HepG2 (cell line): ENCODE results near the gene TRIM62. TPM values are rescaled to one million over a fixed set of nuclear protein-coding genes. Genes with fewer than 3 reads are reported as not detected.
"Not testable (repeated sequence)": the region's sequence is repeated elsewhere in the genome, so short reads cannot be mapped to it uniquely, and the experiment has no call there.

Experiments used
- ATAC-seq: fragments of 200-7000 bp; cut with Tn5 transposase; 3 replicates; pipeline ENCODE4 v1.9.1; 2020; ENCODE audit warnings: mild to moderate bottlenecking, moderate library complexity
- BruUV-seq: library from RNA; stranded (reverse); fragments of 400-500 nt; replicated peaks from 2 replicates; lab custom pipeline; 2021; lab: Mats Ljungman, UMichigan
- CTCF ChIA-PET: fragments of 300-600 bp; formaldehyde crosslinking; extraction: SDS; loops from one replicate; lab custom pipeline; 2021; ENCODE audit warnings: low total read pairs, inconsistent platforms, low intra/inter-chr PET ratio; lab: Yijun Ruan, JAX
- POLR2A ChIA-PET: fragments of 350-600 bp; sonication (Branson Sonifier 250); formaldehyde crosslinking; loops from one replicate; lab custom pipeline; 2020; ENCODE audit warnings: antibody characterized with exemption, inconsistent platforms; lab: Yijun Ruan, JAX
- DNase-seq: peaks from one replicate; pipeline ENCODE4 v3.0.0-alpha.2; 2015; ENCODE audit warnings: low spot score
- FAIRE-seq: peaks from 3 replicates; lab custom pipeline; 2011; peaks lifted over from hg19 to GRCh38; lab: Jason Lieb, UNC
- H2AFZ ChIP-seq: one replicate; pipeline ENCODE4 v1.6.1; 2011; ENCODE audit warnings: low read length, inconsistent platforms
- H3K27ac ChIP-seq: fragments of 300-600 bp; 3 replicates; pipeline ENCODE4 v1.8.0; 2011; ENCODE audit warnings: mixed run types, mild to moderate bottlenecking, mixed read lengths, low read length, inconsistent platforms; ENCODE audit not compliant: insufficient read depth; ENCODE audit errors: extremely low read length
- H3K27me3 ChIP-seq, 2 experiments: fragments of 200-600 bp in 1 of 2; 2 replicates in 1 of 2; 3 replicates in 1 of 2; pipeline versions ENCODE4 v1.6.0 to v1.8.0; 2011; ENCODE audit warnings: low read length in 2 of 2, mild to moderate bottlenecking in 2 of 2, moderate library complexity in 2 of 2, inconsistent platforms in 1 of 2; ENCODE audit not compliant: insufficient read depth in 2 of 2, control insufficient read depth in 1 of 2
- H3K36me3 ChIP-seq, 2 experiments: fragments of 200-600 bp in 1 of 2; replicated peaks in 1 of 2; 2 replicates in 1 of 2; 3 replicates in 1 of 2; pipeline versions ENCODE4 v1.5.1 to v1.8.0; 2011; ENCODE audit warnings: low read length in 2 of 2, inconsistent platforms in 1 of 2; ENCODE audit not compliant: insufficient read depth in 2 of 2, control insufficient read depth in 1 of 2
- H3K4me1 ChIP-seq: 2 replicates; pipeline ENCODE4 v1.5.1; 2012; ENCODE audit warnings: low read length, inconsistent platforms; ENCODE audit not compliant: insufficient read depth
- H3K4me2 ChIP-seq: 2 replicates; pipeline ENCODE4 v1.6.0; 2011; ENCODE audit warnings: low read depth, low read length, inconsistent platforms
- H3K4me3 ChIP-seq, 3 experiments: fragments of 200-600 bp in 1 of 3; sonication (generic), shearing (Covaris generic) in 1 of 3; replicated peaks in 1 of 3; 2 replicates each; pipeline ENCODE4 v1.5.1; 2011 to 2016; ENCODE audit warnings: low read length in 3 of 3, inconsistent platforms in 2 of 3, low read depth in 2 of 3, mild to moderate bottlenecking in 2 of 3, control low read depth in 1 of 3, mixed read lengths in 1 of 3; ENCODE audit not compliant: insufficient read depth in 1 of 3
- H3K79me2 ChIP-seq: one replicate; pipeline ENCODE4 v1.6.1; 2011; ENCODE audit warnings: low read length, inconsistent platforms; ENCODE audit not compliant: insufficient read depth
- H3K9ac ChIP-seq: 2 replicates; pipeline ENCODE4 v1.6.0; 2011; ENCODE audit warnings: mild to moderate bottlenecking, low read depth, low read length, inconsistent platforms; ENCODE audit not compliant: insufficient read depth
- H3K9me3 ChIP-seq: 2 replicates; pipeline ENCODE4 v1.5.1; 2012; ENCODE audit warnings: mild to moderate bottlenecking, low read length
- H4K20me1 ChIP-seq: 2 replicates; pipeline ENCODE4 v1.6.0; 2011; ENCODE audit warnings: inconsistent platforms, mild to moderate bottlenecking, low read length, moderate library complexity; ENCODE audit not compliant: insufficient read depth
- RARA ChIP-seq: IDR thresholded peaks from 2 replicates; pipeline ENCODE4 v1.6.1; 2016; ENCODE audit warnings: missing genetic modification reagents, missing compliant biosample characterization
- SATB2 ChIP-seq: sonication (generic); formaldehyde crosslinking; IDR thresholded peaks from 2 replicates; pipeline ENCODE4 v1.5.0; 2020; ENCODE audit warnings: missing genetic modification reagents
- SRF ChIP-seq: IDR thresholded peaks from 2 replicates; pipeline ENCODE4 v1.6.1; 2011; ENCODE audit warnings: mild to moderate bottlenecking, low read depth, low read length, moderate library complexity
- ZNF550 ChIP-seq: sonication (generic); formaldehyde crosslinking; IDR thresholded peaks from 2 replicates; pipeline ENCODE4 v1.4.0; 2020; ENCODE audit warnings: mild to moderate bottlenecking, missing genetic modification reagents, borderline replicate concordance
- WGBS: methylation state at CpG from one replicate; pipeline ENCODE4 v1.1.6; 2017; ENCODE audit warnings: low lambda C conversion rate; 5-methylcytosine and 5-hydroxymethylcytosine counted together
- in situ Hi-C: cut with HindIII; loops from 2 replicates; pipeline ENCODE4 v1.10.0; 2017; ENCODE audit warnings: low pct_unique_long_range_greater_than_20kb; ENCODE audit not compliant: extremely low pct_ligation_motif_present
- intact Hi-C: fragments of 100-400 bp; cut with micrococcal nuclease; formaldehyde crosslinking; loops from one replicate; pipeline ENCODE4 v1.10.0; 2022; ENCODE audit not compliant: unreplicated experiment
- polyA plus RNA-seq, 8 experiments: library from polyadenylated mRNA; depleted of rRNA in 3 of 8; stranded (reverse) in 7 of 8; unstranded in 1 of 8; fragments of >200 nt; fragmentation: Illumina TruSeq in 4 of 8; extraction: Trizol in 4 of 8; gene quantifications; 2 replicates each; pipeline versions ENCODE4 v1.2.1 to v1.2.3, GENCODE V29; 2011 to 2016; ENCODE audit warnings: low read depth in 4 of 8, missing spikeins in 1 of 8, mixed read lengths in 1 of 8; ENCODE audit not compliant: insufficient read depth in 1 of 8
- total RNA-seq, 5 experiments: library from RNA; depleted of rRNA; stranded (reverse); fragments of >200 nt; fragmentation: Illumina TruSeq; extraction: Trizol; gene quantifications; 2 replicates each; pipeline ENCODE4 v1.2.3, GENCODE V29; 2016; ENCODE audit warnings: low read depth in 1 of 5

TRIM62 gene
- total and polyA plus RNA-seq, 2 of the 13 experiments (the other 11 are each of a cell fraction or from before 2014, with no cell fraction given): 0.53 to 0.57 TPM

- H3K4me1 ChIP-seq: peaks cover 30% of the 10 kb centered on the region
- H3K27ac ChIP-seq, H3K4me2 ChIP-seq, POLR2A ChIA-PET, ATAC-seq, BruUV-seq, H3K9ac ChIP-seq, FAIRE-seq, H4K20me1 ChIP-seq, H3K27me3 ChIP-seq, in situ Hi-C loops, H3K36me3 ChIP-seq, DNase-seq, CTCF ChIA-PET, H2AFZ ChIP-seq, H3K4me3 ChIP-seq, H3K9me3 ChIP-seq: not testable (repeated sequence)
- intact Hi-C loops: loop anchor here (5.0 to 10.0 kb wide), 2 partner anchors 130 to 348 kb away; partner anchors contain the start of genes ZNF362 and ZSCAN20
- 97% methylated on average over 4 of the region's 4 CpGs for WGBS
- H3K79me2 ChIP-seq: peaks cover 22% of the 10 kb centered on the region
Measured at GRCh38 chr1:33124647-33125046, 57.2 kb downstream of the TRIM62 start.

DNA sequence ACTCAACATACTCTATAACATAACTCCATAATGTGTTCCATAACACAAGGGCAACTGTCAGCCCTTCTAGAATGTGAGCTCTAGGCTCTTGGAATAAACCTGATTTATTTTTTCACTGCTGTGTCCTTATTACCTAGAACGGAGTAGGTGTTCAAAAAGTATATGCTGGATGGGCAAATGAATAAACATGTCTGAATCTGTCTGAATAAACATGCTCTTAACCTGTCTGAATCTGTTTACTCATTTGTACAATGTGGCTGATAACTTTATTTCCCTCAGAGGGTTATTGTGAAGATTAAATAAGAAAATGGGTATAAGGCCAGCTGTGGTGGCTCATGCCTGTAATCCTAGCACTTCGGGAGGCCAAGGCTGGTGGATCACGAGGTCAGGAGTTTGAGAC, 58.6 kb downstream of the TRIM62 start:
- Histone ChIP-seq H3K27ac (no peak overlapping the region), H3K4me1 (peaks cover 16% of the 10 kb centered on the region), H4K20me1 (no peaks in the 10 kb centered on the region), H2AFZ (no peak overlapping the region), H3K79me2 (peaks cover 15% of the 10 kb centered on the region), H3K27me3 (peaks cover 0 to 3% of the 10 kb centered on the region in 2 experiments; a peak in 2 of 5 replicates), H3K9ac (no peak overlapping the region), H3K4me3 (no peak overlapping the region), H3K36me3 (no peaks in the 10 kb centered on the region), H3K4me2 (no peak overlapping the region), H3K9me3 (no peaks in the 10 kb centered on the region)
- 31% methylated on average over 3 of the region's 3 CpGs for WGBS
- CTCF ChIA-PET: no interaction called here
- no TSS peak for BruUV-seq
- no peak for TF ChIP-seq ZNF550 (CRISPR knock-in tag)
- TF ChIP-seq SRF: no peak
- no peak for TF ChIP-seq SATB2 (CRISPR knock-in tag)
- no peak for TF ChIP-seq RARA (CRISPR knock-in tag)
- DNase-seq (no peak), ATAC-seq (no peak), FAIRE-seq (no peak)
- intact Hi-C loops (loop anchor here (10.0 kb wide), 1 partner anchor 132 kb away; the partner anchor contains the start of gene ZNF362), in situ Hi-C loops (no loop called here)
- POLR2A ChIA-PET: no interaction called here
